Osteocyte (in vitro differentiated cells): Measurements from ENCODE around the gene IGDCC3. TPM values are rescaled to one million over a fixed set of nuclear protein-coding genes. Genes with fewer than 3 reads are reported as not detected.

Experiments used
- DNase-seq: peaks from one replicate; pipeline ENCODE4 v3.0.0; 2021; ENCODE audit warnings: mixed read lengths; ENCODE audit not compliant: unreplicated experiment; ENCODE audit errors: extremely low spot score
- H3K27ac Mint-ChIP-seq: one replicate; pipeline ENCODE4 v1.8.0; 2021; ENCODE audit warnings: mild to moderate bottlenecking, mixed read lengths; ENCODE audit not compliant: unreplicated experiment
- H3K27me3 Mint-ChIP-seq: one replicate; pipeline ENCODE4 v1.8.0; 2021; ENCODE audit warnings: mixed read lengths; ENCODE audit not compliant: unreplicated experiment
- H3K36me3 Mint-ChIP-seq: one replicate; pipeline ENCODE4 v1.8.0; 2021; ENCODE audit warnings: mixed read lengths; ENCODE audit not compliant: unreplicated experiment
- H3K4me1 Mint-ChIP-seq: one replicate; pipeline ENCODE4 v1.8.0; 2021; ENCODE audit warnings: mixed read lengths; ENCODE audit not compliant: unreplicated experiment
- H3K4me3 Mint-ChIP-seq: one replicate; pipeline ENCODE4 v1.8.0; 2021; ENCODE audit warnings: mild to moderate bottlenecking, moderate library complexity, mixed read lengths; ENCODE audit not compliant: unreplicated experiment
- H3K9me3 Mint-ChIP-seq: one replicate; pipeline ENCODE4 v1.8.0; 2021; ENCODE audit warnings: mixed read lengths; ENCODE audit not compliant: unreplicated experiment
- CTCF ChIP-seq: fragments of 200-600 bp; sonication (generic); IDR thresholded peaks from 2 replicates; pipeline ENCODE4 v1.5.0; 2021; ENCODE audit warnings: antibody characterized with exemption, mild to moderate bottlenecking, moderate library complexity
- total RNA-seq: library from RNA; stranded (reverse); gene quantifications from 2 replicates; pipeline ENCODE4 v1.2.1, GENCODE V29; 2021

The IGDCC3 gene
- total RNA-seq, 1 donor from 2014 or later: 0.48 TPM

GRCh38 chr15:65343374-65343981 lies 34.3 kb downstream of the IGDCC3 start:
- no peaks in the 10 kb centered on the region for H3K4me1 Mint-ChIP-seq
- no peak overlapping the region for H3K27ac Mint-ChIP-seq
- no peak for DNase-seq
- H3K27me3 Mint-ChIP-seq: peaks cover 18% of the 10 kb centered on the region
- H3K36me3 Mint-ChIP-seq: no peaks in the 10 kb centered on the region
- TF ChIP-seq CTCF: no peak
- H3K4me3 Mint-ChIP-seq: no peak overlapping the region
- H3K9me3 Mint-ChIP-seq: no peaks in the 10 kb centered on the region

- no peak for DNase-seq
- no peaks in the 10 kb centered on the region for H3K9me3 Mint-ChIP-seq
- H3K27ac Mint-ChIP-seq: no peak overlapping the region
- TF ChIP-seq CTCF: no peak
- no peaks in the 10 kb centered on the region for H3K4me1 Mint-ChIP-seq
- H3K36me3 Mint-ChIP-seq: no peaks in the 10 kb centered on the region
- H3K27me3 Mint-ChIP-seq: peaks cover 18% of the 10 kb centered on the region
- no peak overlapping the region for H3K4me3 Mint-ChIP-seq
These were observed 35.3 kb downstream of the IGDCC3 start for GRCh38 chr15:65342493-65342892.

- Mint-ChIP-seq H3K27ac (no peak overlapping the region), H3K4me1 (no peaks in the 10 kb centered on the region), H3K36me3 (no peaks in the 10 kb centered on the region), H3K27me3 (peaks cover 20% of the 10 kb centered on the region), H3K4me3 (no peak overlapping the region), H3K9me3 (no peaks in the 10 kb centered on the region)
- DNase-seq: no peak
- no peak for TF ChIP-seq CTCF
These were observed 37.9 kb downstream of the IGDCC3 start for GRCh38 chr15:65339920-65340319.

- no peak for TF ChIP-seq CTCF
- H3K27me3 Mint-ChIP-seq: peaks cover 20% of the 10 kb centered on the region
- peaks cover 3% of the 10 kb centered on the region for H3K4me1 Mint-ChIP-seq
- no peak overlapping the region for H3K27ac Mint-ChIP-seq
- H3K4me3 Mint-ChIP-seq: no peak overlapping the region
- H3K9me3 Mint-ChIP-seq: no peaks in the 10 kb centered on the region
- H3K36me3 Mint-ChIP-seq: no peaks in the 10 kb centered on the region
- no peak for DNase-seq
These were observed 38.4 kb downstream of the IGDCC3 start for GRCh38 chr15:65339416-65339815.

GRCh38 chr15:65338823-65339222 lies 39.0 kb downstream of the IGDCC3 start:
- TF ChIP-seq CTCF: no peak
- Mint-ChIP-seq H3K27ac (no peak overlapping the region), H3K4me1 (peaks cover 8% of the 10 kb centered on the region), H3K4me3 (no peak overlapping the region), H3K36me3 (no peaks in the 10 kb centered on the region), H3K27me3 (peaks cover 20% of the 10 kb centered on the region), H3K9me3 (no peaks in the 10 kb centered on the region)
- no peak for DNase-seq
